Measurements from ENCODE around the gene CDK6. TPM values are rescaled to one million over a fixed set of nuclear protein-coding genes. Genes with fewer than 3 reads are reported as not detected.

The CDK6 gene
- polyA plus RNA-seq, 1 donor (not counting 4 experiments of a cell fraction or from before 2014, with no cell fraction given): 53.5 TPM

GRCh38 chr7:92569137-92569536, 267.2 kb downstream of the CDK6 start:
- Histone ChIP-seq H2AFZ (ENCODE audit: control insufficient read depth, low read length) (no peak overlapping the region), H3K9me3 (ENCODE audit: control insufficient read depth, low read depth, low read length) (no peaks in the 10 kb centered on the region), H3K79me2 (ENCODE audit: control insufficient read depth, insufficient read depth, low read length) (no peaks in the 10 kb centered on the region), H3K4me3 (ENCODE audit: control insufficient read depth in 2 of 3, extremely low read depth in 1 of 3, insufficient read depth in 2 of 3, low read depth in 1 of 3, low read length in 3 of 3) (no peak overlapping the region), H3K9me1 (ENCODE audit: control insufficient read depth, extremely low read depth, insufficient read depth, low read length) (no peaks in the 10 kb centered on the region), H4K20me1 (ENCODE audit: control insufficient read depth, extremely low read depth, insufficient read depth, low read length) (no peaks in the 10 kb centered on the region), H3K27ac (ENCODE audit: control insufficient read depth, insufficient read depth, low read length) (no peak overlapping the region), H3K4me1 (ENCODE audit: control insufficient read depth, extremely low read depth, insufficient read depth, low read length) (no peaks in the 10 kb centered on the region), H3K4me2 (ENCODE audit: control insufficient read depth, extremely low read depth, insufficient read depth, low read depth, low read length) (no peak overlapping the region), H3K36me3 (ENCODE audit: control insufficient read depth in 2 of 2, extremely low read depth in 1 of 2, insufficient read depth in 2 of 2, low read length in 2 of 2) (peaks cover 10 to 24% of the 10 kb centered on the region in 2 experiments), H3K9ac (ENCODE audit: control insufficient read depth, extremely low read depth, insufficient read depth, low read length) (no peak overlapping the region), H3K27me3 (ENCODE audit: control insufficient read depth, extremely low read depth, insufficient read depth, low read length) (no peaks in the 10 kb centered on the region)
- dilution Hi-C loops (cut with MboI; ENCODE audit: extremely low pct_ligation_motif_present, low sequenced_read_pairs): no loop called here
- FAIRE-seq: no peak
- no peak for TF ChIP-seq CTCF (optimal IDR thresholded peaks at IDR 0.05 in 1 of 3, IDR thresholded peaks at IDR 0.05 in 1 of 3, conservative IDR thresholded peaks at IDR 0.05 in 1 of 3; ENCODE audit: extremely low read depth in 1 of 3, insufficient read depth in 2 of 3, low read length in 3 of 3)
- TF ChIP-seq EZH2 (IDR thresholded peaks at IDR 0.05; ENCODE audit: low read length): no peak
- no peak for DNase-seq (ENCODE audit: low read depth, low spot score)

- Histone ChIP-seq H3K9ac (ENCODE audit: control insufficient read depth, extremely low read depth, insufficient read depth, low read length) (no peak overlapping the region), H2AFZ (ENCODE audit: control insufficient read depth, low read length) (no peak overlapping the region), H3K9me1 (ENCODE audit: control insufficient read depth, extremely low read depth, insufficient read depth, low read length) (no peaks in the 10 kb centered on the region), H3K27me3 (ENCODE audit: control insufficient read depth, extremely low read depth, insufficient read depth, low read length) (no peaks in the 10 kb centered on the region), H4K20me1 (ENCODE audit: control insufficient read depth, extremely low read depth, insufficient read depth, low read length) (no peaks in the 10 kb centered on the region), H3K36me3 (ENCODE audit: control insufficient read depth in 2 of 2, extremely low read depth in 1 of 2, insufficient read depth in 2 of 2, low read length in 2 of 2) (peaks cover 15 to 22% of the 10 kb centered on the region in 2 experiments), H3K79me2 (ENCODE audit: control insufficient read depth, insufficient read depth, low read length) (no peaks in the 10 kb centered on the region), H3K4me2 (ENCODE audit: control insufficient read depth, extremely low read depth, insufficient read depth, low read depth, low read length) (no peak overlapping the region), H3K27ac (ENCODE audit: control insufficient read depth, insufficient read depth, low read length) (no peak overlapping the region), H3K9me3 (ENCODE audit: control insufficient read depth, low read depth, low read length) (no peaks in the 10 kb centered on the region), H3K4me3 (ENCODE audit: control insufficient read depth in 2 of 3, extremely low read depth in 1 of 3, insufficient read depth in 2 of 3, low read depth in 1 of 3, low read length in 3 of 3) (no peak overlapping the region), H3K4me1 (ENCODE audit: control insufficient read depth, extremely low read depth, insufficient read depth, low read length) (no peaks in the 10 kb centered on the region)
- TF ChIP-seq CTCF (optimal IDR thresholded peaks at IDR 0.05 in 1 of 3, IDR thresholded peaks at IDR 0.05 in 1 of 3, conservative IDR thresholded peaks at IDR 0.05 in 1 of 3; ENCODE audit: extremely low read depth in 1 of 3, insufficient read depth in 2 of 3, low read length in 3 of 3): no peak
- no peak for TF ChIP-seq EZH2 (IDR thresholded peaks at IDR 0.05; ENCODE audit: low read length)
- no peak for DNase-seq (ENCODE audit: low read depth, low spot score)
- dilution Hi-C loops (cut with MboI; ENCODE audit: extremely low pct_ligation_motif_present, low sequenced_read_pairs): no loop called here
- no peak for FAIRE-seq
These were observed 268.9 kb downstream of the CDK6 start for GRCh38 chr7:92567460-92567859.

Data from keratinocyte (primary cell).